ENCODE data around the gene MCM3AP.

- TF ChIP-seq CTCF (IDR thresholded peaks at IDR 0.05) (no peak), EZH2phosphoT487 (IDR thresholded peaks at IDR 0.05) (no peak), EZH2 (IDR thresholded peaks at IDR 0.05) (no peak)
These were observed 37.6 kb downstream of the MCM3AP start for GRCh38 chr21:46247699-46248421.
